ENCODE data around the gene ANKRD37.

DNA sequence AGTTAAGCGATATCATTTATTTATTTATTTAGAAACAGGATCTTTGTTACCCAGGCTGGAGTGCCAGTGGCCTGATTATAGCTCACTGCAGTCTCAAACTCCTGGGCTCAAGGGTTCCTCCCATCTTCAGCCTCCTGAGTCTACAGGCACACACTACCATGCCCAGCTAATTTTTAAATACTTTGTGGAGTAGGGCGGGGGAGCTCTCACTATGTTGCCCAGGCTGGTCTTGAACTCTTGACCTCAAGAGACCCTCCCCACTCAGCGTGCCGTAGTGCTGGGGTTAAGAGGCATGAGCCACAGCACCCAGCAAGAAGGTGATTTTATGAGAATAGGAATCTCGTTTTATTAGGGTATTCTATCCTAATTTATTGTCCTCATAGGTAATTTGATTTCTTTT, 33.0 kb downstream of the ANKRD37 start:
- TF ChIP-seq, protein P1, sequence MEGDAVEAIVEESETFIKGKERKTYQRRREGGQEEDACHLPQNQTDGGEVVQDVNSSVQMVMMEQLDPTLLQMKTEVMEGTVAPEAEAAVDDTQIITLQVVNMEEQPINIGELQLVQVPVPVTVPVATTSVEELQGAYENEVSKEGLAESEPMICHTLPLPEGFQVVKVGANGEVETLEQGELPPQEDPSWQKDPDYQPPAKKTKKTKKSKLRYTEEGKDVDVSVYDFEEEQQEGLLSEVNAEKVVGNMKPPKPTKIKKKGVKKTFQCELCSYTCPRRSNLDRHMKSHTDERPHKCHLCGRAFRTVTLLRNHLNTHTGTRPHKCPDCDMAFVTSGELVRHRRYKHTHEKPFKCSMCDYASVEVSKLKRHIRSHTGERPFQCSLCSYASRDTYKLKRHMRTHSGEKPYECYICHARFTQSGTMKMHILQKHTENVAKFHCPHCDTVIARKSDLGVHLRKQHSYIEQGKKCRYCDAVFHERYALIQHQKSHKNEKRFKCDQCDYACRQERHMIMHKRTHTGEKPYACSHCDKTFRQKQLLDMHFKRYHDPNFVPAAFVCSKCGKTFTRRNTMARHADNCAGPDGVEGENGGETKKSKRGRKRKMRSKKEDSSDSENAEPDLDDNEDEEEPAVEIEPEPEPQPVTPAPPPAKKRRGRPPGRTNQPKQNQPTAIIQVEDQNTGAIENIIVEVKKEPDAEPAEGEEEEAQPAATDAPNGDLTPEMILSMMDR (IDR thresholded peaks at IDR 0.05), result no peak
- no peak for TF ChIP-seq POLR2A (IDR thresholded peaks at IDR 0.05)
